HG02943 (cell line): Measurements from ENCODE around the gene FASN.

ENCODE experiments used
- ATAC-seq: cut with Tn5 transposase; IDR thresholded peaks from one replicate; pipeline ENCODE4 v1.9.1; 2021; ENCODE audit warnings: mild to moderate bottlenecking, low read depth, moderate library complexity; ENCODE audit not compliant: unreplicated experiment

Gene FASN

DNA sequence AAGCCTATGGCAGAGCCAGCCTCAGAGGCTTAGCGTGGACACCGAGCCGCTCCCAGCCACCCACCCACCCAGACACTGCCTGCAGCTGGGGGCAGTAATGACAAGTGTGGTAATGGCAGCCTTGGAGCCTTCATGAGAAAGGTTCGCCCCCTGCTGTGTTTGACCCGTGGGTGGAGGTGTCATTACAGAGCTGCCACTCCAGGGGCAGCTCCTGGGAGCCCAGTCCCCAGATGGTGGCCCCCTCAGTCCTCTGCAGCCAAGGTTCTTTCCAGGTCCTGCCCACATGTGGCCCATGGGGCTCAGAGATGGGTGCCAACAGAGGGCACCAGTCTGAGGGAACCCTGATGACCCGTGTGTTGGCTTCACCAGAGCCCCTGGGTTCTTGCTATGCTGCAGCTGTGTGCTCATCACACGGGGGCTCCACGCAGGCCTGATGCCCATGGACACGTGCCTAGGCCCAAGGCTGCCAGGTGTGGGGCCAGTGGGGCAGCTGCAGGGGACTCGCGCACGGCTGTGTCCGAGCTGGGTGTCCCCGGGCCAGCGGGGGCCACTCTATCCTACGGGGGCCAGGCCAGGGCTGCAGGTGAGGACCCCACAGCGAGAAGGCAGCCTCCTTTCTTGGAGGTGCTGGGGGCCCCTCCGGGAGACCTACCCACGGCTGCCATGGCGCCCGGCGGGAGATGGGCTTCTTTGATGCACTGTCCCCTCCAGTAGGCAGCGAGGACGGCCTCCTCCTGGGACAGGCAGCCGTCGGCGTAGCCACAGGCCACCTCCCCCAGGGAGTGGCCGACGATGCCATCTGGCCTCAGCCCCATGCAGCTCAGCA is 8.1 kb downstream of the FASN start:
- ATAC-seq: no peak

- no peak for ATAC-seq
Observed at GRCh38 chr17:82088838-82089722, 9.0 kb downstream of the FASN start.

DNA sequence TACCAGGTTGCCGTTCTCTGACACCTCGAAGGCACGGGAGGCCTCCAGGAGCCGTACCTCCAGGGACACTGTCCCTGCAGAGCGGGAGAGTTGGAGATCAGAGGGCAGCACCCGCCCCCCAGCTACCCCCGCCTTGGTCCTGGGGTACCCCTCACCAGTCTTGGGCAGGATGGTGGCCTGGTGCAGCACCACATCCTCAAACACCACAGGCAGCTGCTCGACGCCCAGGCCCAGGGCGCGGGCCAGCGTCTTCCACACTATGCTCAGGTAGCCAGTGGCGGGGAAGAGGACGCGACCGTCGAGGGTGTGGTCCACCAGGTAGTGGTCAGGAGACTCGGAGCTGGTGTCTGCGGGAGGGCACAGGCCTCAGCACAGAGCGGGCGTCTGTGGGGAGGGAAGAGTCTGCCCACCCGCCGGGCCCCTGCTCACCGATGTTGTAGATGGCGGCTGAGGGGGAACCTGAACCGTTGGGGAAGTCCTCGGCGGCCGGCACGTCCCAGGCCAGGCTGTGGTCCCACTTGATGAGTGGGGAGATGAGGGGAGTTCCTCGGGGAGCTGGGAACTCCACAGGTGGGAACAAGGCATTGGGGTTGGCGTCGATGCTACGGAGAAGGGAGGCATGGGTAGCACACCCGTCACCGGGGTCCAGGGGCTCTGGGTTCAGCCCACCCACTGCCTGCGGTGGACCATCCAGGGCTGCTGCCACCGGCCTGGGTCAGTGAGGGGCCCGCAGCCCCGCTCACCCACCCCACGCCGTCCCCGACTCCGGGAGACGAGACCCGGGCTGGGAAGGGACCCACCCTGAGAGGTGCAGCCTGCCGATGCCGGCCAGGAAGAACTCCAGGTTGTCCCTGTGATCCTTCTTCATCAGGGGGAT is 9.8 kb downstream of the FASN start:
- ATAC-seq: no peak

DNA sequence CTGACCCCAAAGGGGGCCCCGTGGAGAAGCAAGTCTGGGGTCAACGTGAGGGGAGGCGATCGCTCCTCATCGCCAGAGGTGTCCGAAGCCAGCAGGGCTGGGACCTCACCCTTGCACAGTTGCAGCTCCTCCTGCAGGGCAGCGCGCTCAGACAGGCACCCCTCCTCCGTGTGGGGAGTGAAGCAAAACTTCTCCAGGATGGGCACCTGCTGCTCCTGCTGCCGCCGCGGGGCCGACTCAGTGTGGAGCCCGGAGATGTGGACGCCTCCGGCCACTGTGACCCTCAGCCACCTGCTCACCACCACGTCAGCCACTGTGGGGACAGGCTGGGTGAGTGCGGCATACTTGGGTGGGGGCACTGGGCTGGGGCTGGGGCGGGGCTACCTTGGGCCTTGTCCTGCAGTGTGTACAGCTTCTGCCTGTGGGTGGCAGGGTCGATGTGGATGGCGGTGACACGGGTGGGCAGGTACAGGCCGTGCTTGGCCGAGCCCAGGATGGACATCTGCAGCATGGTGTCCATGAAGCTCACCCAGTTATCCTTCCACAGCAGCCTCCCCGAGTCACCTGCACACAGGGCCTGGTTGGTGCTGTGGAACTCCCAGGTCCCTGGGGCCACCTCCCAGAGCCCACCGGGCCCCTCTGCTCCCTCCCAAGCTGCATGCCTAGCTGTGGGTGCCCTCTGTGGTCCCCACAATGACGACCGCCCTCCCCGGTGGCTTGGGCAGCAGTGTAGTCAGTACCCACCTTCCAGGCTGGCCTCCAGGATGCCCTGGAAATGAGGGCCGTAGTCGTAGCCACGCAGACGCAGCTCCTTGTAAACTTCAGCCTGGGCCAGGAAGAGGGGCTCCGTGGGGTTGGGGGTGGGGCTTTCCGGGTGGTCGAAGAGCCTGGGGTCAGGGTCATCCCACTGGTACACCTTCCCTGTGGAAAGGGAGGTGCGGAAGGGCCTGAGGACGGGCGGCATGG is 10.8 kb downstream of the FASN start:
- no peak for ATAC-seq

GRCh38 chr17:82085931-82086764 is 11.9 kb downstream of the FASN start:
- ATAC-seq: no peak

DNA sequence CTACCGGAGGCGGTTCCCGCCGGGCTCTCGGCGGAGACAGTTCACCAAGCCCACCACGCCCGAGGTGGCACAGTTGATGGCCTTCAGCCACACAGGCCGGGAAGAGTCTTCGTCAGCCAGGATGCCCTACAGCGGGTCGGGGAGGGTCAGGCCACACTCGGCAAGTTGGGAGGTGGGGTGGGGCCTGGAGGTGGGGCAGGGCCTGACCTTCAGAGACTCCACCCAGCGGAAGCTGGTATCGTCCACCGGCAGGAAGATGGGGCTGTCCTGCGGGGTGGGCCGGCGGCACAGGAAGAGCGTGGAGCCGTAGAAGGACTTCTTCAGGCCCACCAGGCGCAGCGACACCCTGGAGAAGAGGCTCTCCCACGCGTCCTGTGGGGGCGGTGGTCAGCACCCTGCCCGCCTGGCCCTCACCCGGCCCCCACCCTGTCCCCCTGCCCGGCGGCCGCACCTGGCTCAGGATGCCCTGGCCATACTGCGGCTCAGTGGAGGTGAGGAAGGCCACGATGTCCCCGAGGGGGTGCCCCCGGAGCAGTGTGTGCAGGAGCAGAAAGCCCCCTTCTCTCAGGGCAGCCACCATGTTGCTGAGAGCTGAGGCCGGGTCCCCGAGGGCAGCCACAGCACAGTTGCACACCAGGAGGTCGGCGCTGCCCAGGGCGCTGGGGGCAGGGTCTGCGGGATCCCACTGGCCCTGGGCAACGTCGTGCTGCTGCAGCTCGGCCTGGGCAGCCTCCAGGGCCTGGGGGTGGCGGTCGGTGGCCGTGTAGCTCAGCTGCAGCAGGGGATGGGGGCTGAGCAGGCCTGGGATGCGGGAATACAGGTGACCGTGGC is 12.8 kb downstream of the FASN start:
- ATAC-seq: no peak

DNA sequence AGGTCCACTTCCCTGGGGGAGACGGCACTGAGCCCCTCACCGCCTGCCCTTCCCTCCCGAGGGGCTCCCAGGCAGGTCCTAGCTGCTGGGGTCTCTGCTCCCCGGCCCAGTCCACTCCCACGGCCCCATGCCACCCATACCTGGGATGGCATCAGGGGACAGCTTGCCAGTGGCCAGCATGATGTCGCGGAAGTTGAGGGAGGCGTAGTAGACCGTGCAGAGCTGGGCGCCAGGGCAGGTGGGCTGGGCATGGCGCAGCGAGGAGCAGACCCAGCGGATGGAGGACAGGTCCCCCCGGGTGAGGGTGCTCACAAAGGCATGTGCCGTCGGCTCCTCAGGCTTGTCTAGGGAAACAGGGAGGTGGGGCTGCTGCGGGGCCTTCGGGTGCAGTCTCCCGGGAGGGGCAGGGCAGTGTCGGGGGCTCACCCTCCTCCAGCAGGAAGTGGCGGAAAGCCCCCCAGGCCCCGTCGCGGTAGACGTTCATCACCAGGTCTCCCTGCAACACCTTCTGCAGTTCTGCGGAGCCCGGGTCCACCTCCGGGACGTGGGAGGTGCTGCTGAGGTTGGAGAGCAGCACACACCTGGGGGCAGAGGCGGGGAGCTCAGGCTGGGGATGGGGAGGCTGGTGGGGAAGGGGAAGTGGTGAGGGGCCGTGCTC is 13.5 kb downstream of the FASN start:
- no peak for ATAC-seq

- ATAC-seq: no peak
Observed at GRCh38 chr17:82083533-82084359, 14.3 kb downstream of the FASN start.

GRCh38 chr17:82083009-82083408 is 15.0 kb downstream of the FASN start:
- ATAC-seq: no peak

- no peak for ATAC-seq
Observed at GRCh38 chr17:82082456-82082855, 15.6 kb downstream of the FASN start.

- ATAC-seq: no peak
Observed at GRCh38 chr17:82081966-82082365, 16.1 kb downstream of the FASN start.

DNA sequence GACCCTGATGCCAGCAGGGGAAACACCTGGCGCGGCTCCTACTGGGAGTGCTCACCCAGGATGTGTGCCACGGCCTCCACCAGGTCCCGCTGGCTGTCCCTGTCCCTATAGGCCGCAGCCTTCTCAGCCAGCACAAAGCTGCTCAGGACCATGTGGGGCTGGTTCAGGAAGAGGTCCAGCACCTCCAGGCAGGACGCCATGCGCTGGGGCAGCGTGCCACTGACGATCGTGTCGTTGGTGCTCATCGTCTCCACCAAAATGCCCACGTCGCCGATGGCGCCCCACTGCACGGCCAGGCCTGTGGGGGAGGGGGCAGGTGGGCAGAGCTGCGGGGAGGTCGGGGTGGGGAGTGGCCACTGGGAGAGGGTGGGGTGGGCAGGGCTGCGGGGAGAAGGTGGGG is 16.5 kb downstream of the FASN start:
- ATAC-seq: no peak

- ATAC-seq: no peak
Observed at GRCh38 chr17:82080789-82081464, 17.1 kb downstream of the FASN start.

DNA sequence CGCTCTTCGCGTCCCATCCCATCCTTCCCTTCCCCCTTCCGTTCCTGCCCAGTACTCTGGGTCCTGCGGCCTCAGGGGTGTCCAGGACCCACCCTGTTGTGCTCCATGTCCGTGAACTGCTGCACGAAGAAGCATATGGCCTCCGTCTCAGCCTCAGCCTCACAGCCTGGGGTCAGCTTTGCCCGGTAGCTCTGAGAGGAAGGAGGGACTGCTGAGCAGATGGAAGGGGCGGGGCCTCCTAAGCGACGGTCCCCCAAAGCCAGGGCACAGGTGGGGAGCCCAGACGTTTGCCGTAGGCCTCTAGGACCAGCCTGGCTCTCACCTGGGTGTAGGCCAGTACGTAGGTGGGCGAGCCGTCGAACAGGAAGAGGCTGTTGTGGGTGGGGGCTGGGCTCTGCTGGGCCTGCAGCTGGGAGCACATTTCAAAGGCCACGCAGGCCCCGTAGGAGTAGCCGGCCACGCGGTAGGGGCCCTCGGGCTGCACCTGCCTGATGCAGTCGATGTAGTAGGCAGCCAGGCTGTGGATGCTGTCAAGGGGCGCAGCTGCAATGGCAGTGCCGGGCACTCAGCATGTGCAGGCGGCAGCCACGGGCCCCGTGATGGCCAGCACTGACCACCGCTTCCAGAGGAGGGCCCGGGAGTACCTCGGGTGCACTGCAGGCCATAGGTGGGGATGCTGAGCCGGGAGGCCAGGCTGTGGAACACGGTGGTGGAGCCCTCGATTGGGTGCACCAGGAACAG is 17.8 kb downstream of the FASN start:
- ATAC-seq: no peak

DNA sequence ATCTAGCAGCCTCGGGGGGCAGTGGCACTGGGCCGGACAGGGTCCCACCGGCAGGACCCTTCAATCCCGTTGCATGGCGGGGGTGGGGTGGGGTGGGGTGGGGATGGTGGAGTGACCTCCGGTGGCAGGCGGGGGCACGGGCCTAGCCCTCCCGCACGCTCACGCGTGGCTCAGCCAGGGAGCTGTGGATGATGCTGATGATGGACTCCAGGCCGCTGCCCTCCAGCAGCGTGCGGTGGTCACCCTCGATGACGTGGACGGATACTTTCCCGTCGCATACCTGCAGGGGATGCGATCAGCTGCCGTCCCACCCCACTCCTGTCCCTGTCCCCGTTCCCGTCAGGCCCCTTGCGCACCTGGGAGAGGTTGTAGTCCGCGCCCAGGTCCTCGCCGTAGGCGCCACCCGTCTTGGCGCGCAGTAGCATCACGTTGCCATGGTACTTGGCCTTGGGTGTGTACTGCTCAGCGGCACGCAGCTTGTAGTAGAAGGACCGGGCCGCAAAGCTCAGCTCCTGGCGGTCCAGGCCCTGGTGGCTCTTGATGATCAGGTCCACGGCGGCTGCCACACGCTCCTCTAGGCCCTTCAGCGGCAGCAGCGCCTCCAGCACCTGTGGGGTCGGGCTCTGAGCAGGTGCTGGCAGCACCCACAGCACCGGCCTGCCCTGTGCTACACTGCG is 18.9 kb downstream of the FASN start:
- no peak for ATAC-seq
